ENCODE data around the gene MTHFSD. TPM values are rescaled to one million over a fixed set of nuclear protein-coding genes. Genes with fewer than 3 reads are reported as not detected.

MTHFSD gene
- total RNA-seq, 2 donors from 2014 or later: 10.3 to 12.4 TPM

- DNase-seq (no peak), ATAC-seq (no peak)
- intact Hi-C loops (cut with DNase I): loop anchor here in 1 of 2 donors (5.0 kb wide), 1 partner anchor 178 kb away; no protein-coding TSS in a partner anchor
These were observed 34.5 kb downstream of the MTHFSD start for GRCh38 chr16:86520317-86521210.

GRCh38 chr16:86519649-86520316 is 35.3 kb downstream of the MTHFSD start:
- ATAC-seq (peak; percentile 34 to 39), DNase-seq (peak; percentile 62)
- intact Hi-C loops (cut with DNase I): loop anchor here (2.0 to 5.0 kb wide), 4 partner anchors 177 to 697 kb away; no protein-coding TSS in a partner anchor

DNA sequence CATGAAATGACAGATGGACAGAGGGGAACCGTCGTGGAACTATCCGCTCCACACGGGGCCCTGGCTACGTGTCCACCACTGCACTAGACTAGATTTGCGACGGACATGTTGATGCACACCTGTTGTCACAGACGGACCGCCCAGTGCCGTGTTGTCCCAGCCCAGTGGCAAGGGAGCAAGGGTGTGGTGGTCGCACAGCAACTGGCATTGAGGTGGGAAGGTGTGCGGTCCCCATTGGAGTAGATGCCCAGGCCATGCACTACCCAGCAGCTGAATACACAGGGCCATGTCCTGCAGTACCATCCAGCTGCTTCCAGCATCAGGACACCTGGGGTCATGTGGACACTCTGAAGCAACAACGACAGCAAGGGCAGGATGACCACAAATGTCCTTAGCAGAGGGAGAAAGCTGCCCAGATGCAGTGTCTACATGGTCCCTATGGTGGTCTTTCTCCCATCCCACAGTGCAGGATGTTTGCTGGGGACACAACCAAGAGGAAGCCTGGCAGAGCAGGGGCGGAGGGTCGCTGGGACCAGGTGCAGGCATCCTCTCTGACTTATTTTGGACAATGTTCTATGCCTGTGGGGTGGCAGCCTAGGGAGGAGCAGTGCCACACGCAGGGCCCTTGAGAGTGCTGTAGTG is 35.9 kb downstream of the MTHFSD start:
- intact Hi-C loops (cut with DNase I): loop anchor here (2.0 to 5.0 kb wide), 4 partner anchors 177 to 697 kb away; no protein-coding TSS in a partner anchor
- DNase-seq (no peak), ATAC-seq (no peak)

DNA sequence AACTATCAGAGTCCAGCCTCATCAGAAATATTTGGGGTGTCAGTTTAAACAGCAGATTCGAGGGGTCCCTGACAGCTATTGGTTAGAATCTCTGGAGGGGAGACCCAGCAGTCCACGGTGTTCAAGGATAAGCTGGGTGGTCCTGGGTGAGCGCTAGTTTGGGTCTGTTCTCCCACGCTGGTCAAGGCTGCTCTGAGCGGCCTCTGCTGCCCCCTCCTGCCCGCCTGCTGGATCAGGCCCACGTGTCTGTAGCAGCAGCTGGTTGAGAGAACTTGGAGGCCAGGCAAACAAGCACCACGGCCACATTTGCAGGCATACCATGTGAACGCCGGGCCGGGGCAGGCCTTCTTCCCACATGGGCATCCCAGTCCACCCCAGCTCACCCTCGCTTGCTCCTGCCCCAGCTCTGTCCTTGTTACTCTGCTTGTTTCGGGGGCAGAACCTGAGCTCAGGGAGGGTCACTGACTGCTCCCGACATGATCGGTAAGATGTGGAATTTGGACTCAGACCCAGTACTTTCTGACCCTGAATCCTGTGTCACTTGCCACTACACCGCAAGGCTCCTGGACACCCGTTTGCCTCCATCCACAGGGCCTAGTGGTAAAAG is 37.3 kb downstream of the MTHFSD start:
- peak; percentile 78 to 79 for ATAC-seq
- intact Hi-C loops (cut with DNase I): loop anchor here (2.0 to 5.0 kb wide), 4 partner anchors 175 to 695 kb away; no protein-coding TSS in a partner anchor
- peak; percentile 68 for DNase-seq

DNA sequence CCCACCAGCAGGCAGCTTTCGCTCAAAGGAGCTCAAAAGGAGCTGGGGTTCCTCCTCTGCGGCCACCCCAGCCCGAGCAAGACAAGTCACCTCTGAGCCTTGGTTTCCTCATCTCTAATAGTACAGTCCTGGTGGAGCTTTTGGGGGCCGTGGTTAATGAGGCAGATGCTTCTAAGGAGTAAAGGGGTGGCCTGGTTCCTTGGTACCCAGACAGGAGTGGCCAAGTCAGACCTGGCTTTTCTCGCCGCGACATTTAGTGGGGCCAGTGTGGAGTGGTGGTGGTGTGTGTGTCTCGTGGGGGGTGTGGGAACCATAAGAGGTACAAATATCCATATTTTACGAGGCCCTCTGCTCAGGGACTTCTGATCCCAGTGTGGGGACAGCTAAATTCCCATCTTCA is 38.0 kb downstream of the MTHFSD start:
- ATAC-seq (no peak), DNase-seq (no peak)
- intact Hi-C loops (cut with DNase I): loop anchor here (5.0 kb wide), 3 partner anchors 175 to 695 kb away; no protein-coding TSS in a partner anchor

DNA sequence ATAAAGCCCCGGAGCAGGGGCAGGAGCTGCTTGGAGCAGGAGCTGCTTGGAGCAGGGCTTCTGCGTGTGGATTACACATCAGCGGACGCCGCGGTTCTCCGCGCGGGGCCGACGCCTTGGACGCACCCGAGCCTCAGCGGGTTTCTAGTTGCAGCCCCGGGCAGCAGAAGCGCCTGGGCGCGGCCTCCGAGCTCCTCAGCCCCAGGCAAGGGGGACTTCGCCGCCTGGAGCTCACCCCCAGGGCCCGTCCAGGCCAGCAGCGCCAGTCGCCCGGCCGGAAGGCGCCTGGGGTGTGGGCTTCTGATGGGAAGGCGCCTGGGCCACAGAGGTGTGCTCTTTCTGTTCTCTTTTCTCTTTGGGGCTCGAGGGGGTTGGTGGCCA is 38.4 kb downstream of the MTHFSD start:
- DNase-seq (no peak), ATAC-seq (no peak)
- intact Hi-C loops (cut with DNase I): loop anchor here (5.0 kb wide), 3 partner anchors 174 to 694 kb away; no protein-coding TSS in a partner anchor

DNA sequence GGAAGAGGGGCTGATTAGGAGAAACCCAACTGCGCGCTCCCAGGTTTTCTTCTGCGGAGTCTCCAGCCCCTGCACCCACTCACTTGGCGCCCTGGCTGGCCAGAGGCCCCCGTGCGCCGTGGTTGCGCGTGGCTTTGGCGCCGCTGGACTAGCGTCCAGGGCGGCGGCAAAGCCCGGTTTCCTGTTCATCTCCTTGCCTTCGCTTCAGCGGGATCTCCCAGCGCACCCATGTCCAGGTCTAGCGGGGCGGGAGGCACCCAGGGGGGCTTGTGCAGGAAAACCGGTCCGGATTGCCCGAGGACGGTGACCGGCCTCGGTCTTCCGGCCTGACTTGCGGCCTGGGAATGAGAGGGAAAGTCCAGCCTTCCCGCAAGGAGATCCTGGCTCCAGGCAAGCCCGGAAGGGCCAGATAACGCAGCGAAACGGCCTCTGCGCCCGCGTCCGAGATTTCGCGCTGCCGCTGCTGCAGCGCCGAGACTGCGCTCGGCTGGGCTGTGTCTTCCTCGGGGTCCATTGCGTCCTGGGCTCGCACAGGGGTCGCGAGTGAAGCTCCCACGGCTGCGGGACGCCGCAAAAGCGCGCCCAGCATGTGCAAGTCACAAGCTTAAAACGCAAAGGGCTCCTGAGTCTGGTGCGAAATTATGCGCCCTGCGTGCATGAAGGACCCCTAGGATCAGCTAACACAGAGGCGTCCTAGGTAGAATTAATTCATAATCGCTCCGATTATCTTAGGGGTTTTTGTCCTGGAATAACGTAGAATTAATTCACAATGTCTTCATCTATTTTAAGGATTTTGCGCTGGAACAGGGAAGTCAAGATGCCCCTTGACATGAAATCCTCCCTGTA is 39.0 kb downstream of the MTHFSD start:
- DNase-seq (no peak), ATAC-seq (no peak)
- intact Hi-C loops (cut with DNase I): loop anchor here (5.0 kb wide), 3 partner anchors 174 to 694 kb away; no protein-coding TSS in a partner anchor

- ATAC-seq (no peak), DNase-seq (no peak)
- intact Hi-C loops (cut with DNase I): loop anchor here (5.0 kb wide), 3 partner anchors 173 to 693 kb away; no protein-coding TSS in a partner anchor
These were observed 39.6 kb downstream of the MTHFSD start for GRCh38 chr16:86515413-86515776.

DNA sequence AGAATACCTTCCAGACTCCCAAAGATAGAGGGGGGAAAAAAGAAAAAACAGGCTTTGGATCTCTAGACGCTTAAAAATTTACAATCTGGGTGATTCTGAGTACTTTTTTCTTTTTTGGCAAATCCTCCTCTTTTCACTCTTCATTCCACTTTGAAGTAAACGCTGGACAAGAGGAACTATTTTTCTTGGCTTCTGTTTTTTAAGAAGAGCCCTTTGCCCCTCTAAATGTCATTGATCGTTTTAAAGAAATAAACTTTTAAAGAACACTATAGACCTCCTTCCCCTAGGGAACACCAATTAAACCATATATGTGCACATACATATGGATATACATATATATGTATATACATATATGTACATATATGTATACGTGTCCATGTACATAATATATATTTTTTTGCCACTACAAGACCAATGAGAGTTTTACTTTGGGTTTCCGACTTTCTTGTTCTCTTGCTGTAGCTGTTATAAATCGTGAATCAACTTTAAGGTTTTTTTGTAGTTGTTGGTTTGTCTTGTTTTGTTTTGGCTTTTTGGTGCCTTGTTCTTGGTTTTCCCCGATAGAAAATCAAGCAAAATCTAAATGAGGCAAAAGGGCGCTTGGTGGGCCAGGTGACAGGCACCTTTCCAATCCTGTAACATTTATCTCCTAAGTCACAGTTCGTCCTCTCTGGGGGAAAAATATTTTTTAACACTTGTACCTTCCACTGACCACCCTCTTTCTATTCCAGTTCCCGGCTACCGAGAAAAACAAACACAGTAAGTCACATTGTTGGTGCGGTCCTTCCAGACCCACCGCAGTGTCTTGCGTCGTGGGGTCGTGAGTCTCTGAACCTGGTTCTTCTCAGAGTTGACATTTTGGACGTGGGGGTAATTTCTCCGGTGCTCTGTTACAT is 40.3 kb downstream of the MTHFSD start:
- DNase-seq (no peak), ATAC-seq (no peak)
- intact Hi-C loops (cut with DNase I): loop anchor here (5.0 kb wide), 3 partner anchors 172 to 692 kb away; no protein-coding TSS in a partner anchor

GRCh38 chr16:86513471-86514277 is 41.4 kb downstream of the MTHFSD start:
- intact Hi-C loops (cut with DNase I): no loop called here
- ATAC-seq (no peak), DNase-seq (no peak)

- DNase-seq (no peak), ATAC-seq (no peak)
- intact Hi-C loops (cut with DNase I): no loop called here
These were observed 42.1 kb downstream of the MTHFSD start for GRCh38 chr16:86512860-86513470.

GRCh38 chr16:86512301-86512859 is 42.7 kb downstream of the MTHFSD start:
- intact Hi-C loops (cut with DNase I): no loop called here
- DNase-seq (no peak), ATAC-seq (no peak)

DNA sequence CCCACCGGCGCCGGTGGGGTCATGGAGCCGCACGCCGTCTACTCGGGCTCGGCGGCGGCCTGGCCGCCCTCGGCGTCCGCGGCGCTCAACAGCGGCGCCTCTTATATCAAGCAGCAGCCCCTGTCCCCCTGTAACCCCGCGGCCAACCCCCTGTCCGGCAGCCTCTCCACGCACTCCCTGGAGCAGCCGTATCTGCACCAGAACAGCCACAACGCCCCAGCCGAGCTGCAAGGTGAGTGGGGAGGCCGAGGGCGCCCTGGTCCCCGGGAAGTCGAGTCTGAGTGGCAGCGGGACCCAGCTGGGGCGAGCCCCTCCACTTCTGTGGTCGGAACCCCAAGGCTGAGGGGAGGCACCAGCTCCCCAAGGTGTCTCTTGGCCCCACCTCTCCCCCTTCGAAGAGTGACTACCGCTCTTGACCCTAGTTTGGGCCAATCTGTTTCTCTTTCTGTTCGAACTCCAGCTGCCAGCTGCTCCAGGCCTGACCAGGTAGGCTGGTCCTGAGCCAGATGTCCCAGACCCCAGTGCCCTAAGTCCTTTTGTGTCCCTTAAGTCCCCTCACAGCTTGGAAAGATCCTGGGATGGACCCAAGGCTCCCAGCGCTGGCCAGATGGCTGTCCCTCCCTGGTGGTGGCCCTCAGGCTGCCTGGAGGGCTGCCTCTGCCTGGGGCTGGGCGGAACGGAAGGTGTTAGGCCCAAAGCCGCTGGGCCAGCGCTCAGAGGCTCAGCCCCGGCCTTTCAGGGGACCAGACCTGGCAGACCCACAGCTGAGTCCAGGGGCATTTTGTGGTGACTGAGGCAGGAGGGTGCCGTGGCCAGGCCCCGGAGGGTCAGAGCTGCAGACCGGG is 43.5 kb downstream of the MTHFSD start:
- no peak for DNase-seq
- intact Hi-C loops (cut with DNase I): no loop called here

GRCh38 chr16:86510465-86511261 is 44.4 kb downstream of the MTHFSD start, which contains the start of gene FOXF1:
TSS of gene FOXF1 (plus strand) at chr16:86510527. CDS start at chr16:86510570, 43 bp downstream.
- ATAC-seq (peak; percentile 5 to 9), DNase-seq (peak; percentile 45)
- intact Hi-C loops (cut with DNase I): no loop called here

More for the DNA sequence above, 43.5 kb downstream of the MTHFSD start:
- ATAC-seq: no peak

Measured in left cardiac atrium (tissue), 4 donors.